Astrocyte (in vitro differentiated cells and primary cell): Measurements from ENCODE around the gene NRGN. TPM values are rescaled to one million over a fixed set of nuclear protein-coding genes. Genes with fewer than 3 reads are reported as not detected.

Source experiments
- DNase-seq: peaks from one replicate; pipeline ENCODE4 v3.0.0-alpha.2; 2010; ENCODE audit warnings: low read depth
- FAIRE-seq: peaks from 2 replicates; lab custom pipeline; 2011; peaks lifted over from hg19 to GRCh38; lab: Jason Lieb, UNC
- H2AFZ ChIP-seq: 2 replicates; pipeline ENCODE4 v1.6.0; 2012; ENCODE audit warnings: low read depth, low read length, inconsistent platforms
- H3K27ac ChIP-seq: 2 replicates; pipeline ENCODE4 v1.5.1; 2011; ENCODE audit warnings: low read depth, low read length, inconsistent platforms
- H3K27me3 ChIP-seq: 2 replicates; pipeline ENCODE4 v1.6.0; 2011; ENCODE audit warnings: low read length, inconsistent platforms; ENCODE audit not compliant: insufficient read depth
- H3K36me3 ChIP-seq: 2 replicates; pipeline ENCODE4 v1.5.1; 2011; ENCODE audit warnings: low read length, inconsistent platforms; ENCODE audit not compliant: insufficient read depth
- H3K4me1 ChIP-seq: 2 replicates; pipeline ENCODE4 v1.5.1; 2011; ENCODE audit warnings: low read length, inconsistent platforms; ENCODE audit not compliant: insufficient read depth
- H3K4me2 ChIP-seq: 2 replicates; pipeline ENCODE4 v1.6.0; 2012; ENCODE audit warnings: low read length, inconsistent platforms
- H3K4me3 ChIP-seq: 2 replicates; pipeline ENCODE4 v1.5.1; 2011; ENCODE audit warnings: low read depth, mild to moderate bottlenecking, low read length, inconsistent platforms; ENCODE audit not compliant: insufficient read depth
- H3K79me2 ChIP-seq: 2 replicates; pipeline ENCODE4 v1.6.0; 2012; ENCODE audit warnings: mild to moderate bottlenecking, low read length, inconsistent platforms; ENCODE audit not compliant: insufficient read depth
- H3K9ac ChIP-seq: 2 replicates; pipeline ENCODE4 v1.6.0; 2012; ENCODE audit warnings: mild to moderate bottlenecking, low read length, inconsistent platforms
- H3K9me3 ChIP-seq: 2 replicates; pipeline ENCODE4 v1.5.1; 2012; ENCODE audit warnings: low read depth, mild to moderate bottlenecking, low read length, inconsistent platforms; ENCODE audit not compliant: insufficient read depth
- H4K20me1 ChIP-seq: 2 replicates; pipeline ENCODE4 v1.6.0; 2012; ENCODE audit warnings: low read length, inconsistent platforms; ENCODE audit not compliant: insufficient read depth
- H3K27ac Mint-ChIP-seq: one replicate; pipeline ENCODE4 v1.8.0; 2021; ENCODE audit warnings: mild to moderate bottlenecking, mixed read lengths; ENCODE audit not compliant: unreplicated experiment
- H3K27me3 Mint-ChIP-seq: one replicate; pipeline ENCODE4 v1.8.0; 2021; ENCODE audit warnings: low read depth, mixed read lengths; ENCODE audit not compliant: unreplicated experiment
- H3K36me3 Mint-ChIP-seq: one replicate; pipeline ENCODE4 v1.8.0; 2021; ENCODE audit warnings: low read depth, mixed read lengths; ENCODE audit not compliant: unreplicated experiment
- H3K4me1 Mint-ChIP-seq: one replicate; pipeline ENCODE4 v1.8.0; 2021; ENCODE audit warnings: low read depth, mixed read lengths; ENCODE audit not compliant: unreplicated experiment
- H3K4me3 Mint-ChIP-seq: one replicate; pipeline ENCODE4 v1.8.0; 2021; ENCODE audit warnings: mild to moderate bottlenecking, moderate library complexity, mixed read lengths; ENCODE audit not compliant: unreplicated experiment
- H3K9me3 Mint-ChIP-seq: one replicate; pipeline ENCODE4 v1.8.0; 2021; ENCODE audit warnings: mild to moderate bottlenecking, mixed read lengths; ENCODE audit not compliant: unreplicated experiment
- EZH2 ChIP-seq: IDR thresholded peaks from 2 replicates; pipeline ENCODE4 v1.6.1; 2012; ENCODE audit warnings: mild to moderate bottlenecking, low read length, inconsistent platforms; ENCODE audit not compliant: insufficient read depth
- total RNA-seq: library from RNA; stranded (reverse); gene quantifications from 2 replicates; pipeline ENCODE4 v1.2.1, GENCODE V29; 2021
- TF ChIP-seq, protein P1 (sequence below): IDR thresholded peaks from 2 replicates; pipeline ENCODE4 v1.5.1; 2011; ENCODE audit warnings: low read depth, mild to moderate bottlenecking, inconsistent platforms, low read length, moderate library complexity; ENCODE audit not compliant: insufficient read depth

NRGN gene
- total RNA-seq, 1 donor from 2014 or later, result 1.7 TPM

DNA sequence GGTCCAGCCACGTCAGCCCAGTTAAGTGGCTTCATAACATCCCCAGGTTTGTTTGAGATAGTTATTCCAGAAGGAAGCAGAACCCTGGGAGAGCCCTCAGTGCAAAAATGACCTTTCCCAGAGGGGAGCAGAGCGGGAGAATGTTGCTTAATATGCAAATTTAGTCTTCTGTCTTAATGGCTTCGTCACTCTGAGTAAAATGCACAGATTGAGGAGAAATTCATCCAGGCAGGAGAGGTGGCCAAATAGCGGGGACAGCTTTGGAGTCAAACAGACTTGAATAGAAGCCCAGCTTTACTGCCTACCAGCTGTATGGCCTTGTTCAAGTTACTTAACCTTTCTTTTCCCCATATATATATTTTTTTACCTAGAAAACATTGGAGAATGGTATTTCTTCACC lies 12.3 kb upstream of the NRGN start:
- Histone ChIP-seq H4K20me1 (no peaks in the 10 kb centered on the region), H3K79me2 (no peaks in the 10 kb centered on the region), H3K9me3 (no peaks in the 10 kb centered on the region), H3K4me2 (no peak overlapping the region), H3K27me3 (peaks cover 11% of the 10 kb centered on the region), H3K27ac (no peak overlapping the region), H3K36me3 (no peaks in the 10 kb centered on the region), H3K4me3 (no peak overlapping the region), H3K9ac (no peak overlapping the region), H3K4me1 (peaks cover 13% of the 10 kb centered on the region), H2AFZ (no peak overlapping the region)
- FAIRE-seq (no peak), DNase-seq (no peak)
- peaks cover 24% of the 10 kb centered on the region for H3K4me1 Mint-ChIP-seq
- H3K27me3 Mint-ChIP-seq, result peaks cover 22% of the 10 kb centered on the region
- TF ChIP-seq, protein P1, sequence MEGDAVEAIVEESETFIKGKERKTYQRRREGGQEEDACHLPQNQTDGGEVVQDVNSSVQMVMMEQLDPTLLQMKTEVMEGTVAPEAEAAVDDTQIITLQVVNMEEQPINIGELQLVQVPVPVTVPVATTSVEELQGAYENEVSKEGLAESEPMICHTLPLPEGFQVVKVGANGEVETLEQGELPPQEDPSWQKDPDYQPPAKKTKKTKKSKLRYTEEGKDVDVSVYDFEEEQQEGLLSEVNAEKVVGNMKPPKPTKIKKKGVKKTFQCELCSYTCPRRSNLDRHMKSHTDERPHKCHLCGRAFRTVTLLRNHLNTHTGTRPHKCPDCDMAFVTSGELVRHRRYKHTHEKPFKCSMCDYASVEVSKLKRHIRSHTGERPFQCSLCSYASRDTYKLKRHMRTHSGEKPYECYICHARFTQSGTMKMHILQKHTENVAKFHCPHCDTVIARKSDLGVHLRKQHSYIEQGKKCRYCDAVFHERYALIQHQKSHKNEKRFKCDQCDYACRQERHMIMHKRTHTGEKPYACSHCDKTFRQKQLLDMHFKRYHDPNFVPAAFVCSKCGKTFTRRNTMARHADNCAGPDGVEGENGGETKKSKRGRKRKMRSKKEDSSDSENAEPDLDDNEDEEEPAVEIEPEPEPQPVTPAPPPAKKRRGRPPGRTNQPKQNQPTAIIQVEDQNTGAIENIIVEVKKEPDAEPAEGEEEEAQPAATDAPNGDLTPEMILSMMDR, result no peak
- TF ChIP-seq EZH2, result no peak
- H3K27ac Mint-ChIP-seq, result no peak overlapping the region
- H3K4me3 Mint-ChIP-seq, result no peak overlapping the region
- H3K9me3 Mint-ChIP-seq, result peaks cover 2% of the 10 kb centered on the region
- H3K36me3 Mint-ChIP-seq, result no peaks in the 10 kb centered on the region

DNA sequence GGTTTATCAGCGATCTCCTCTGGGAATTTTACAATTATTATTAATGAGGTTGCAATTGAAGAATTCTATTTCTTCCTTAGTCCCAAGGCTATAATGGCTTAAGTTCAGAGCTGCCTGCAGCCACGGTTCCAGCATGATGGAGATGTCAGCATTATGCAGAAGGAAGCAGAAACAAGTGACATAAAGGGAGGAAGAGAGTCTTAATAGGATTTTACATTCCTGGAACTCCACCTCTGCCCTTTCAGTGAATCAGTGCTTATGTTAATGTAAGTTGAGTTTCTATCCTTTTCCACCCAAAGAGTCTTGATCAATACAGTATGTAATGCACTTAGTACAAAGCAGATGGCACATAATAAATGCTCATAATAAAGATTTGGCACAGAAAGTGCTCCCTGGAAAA lies 11.6 kb upstream of the NRGN start:
- no peak for FAIRE-seq
- TF ChIP-seq, protein P1, result no peak
- no peak for TF ChIP-seq EZH2
- H2AFZ ChIP-seq, result no peak overlapping the region
- H3K27ac ChIP-seq, result no peak overlapping the region
- no peaks in the 10 kb centered on the region for H3K9me3 ChIP-seq
- Mint-ChIP-seq H3K27me3 (peaks cover 18% of the 10 kb centered on the region), H3K4me1 (peaks cover 24% of the 10 kb centered on the region), H3K36me3 (no peaks in the 10 kb centered on the region), H3K9me3 (peaks cover 2% of the 10 kb centered on the region), H3K27ac (no peak overlapping the region), H3K4me3 (no peak overlapping the region)
- no peak overlapping the region for H3K4me3 ChIP-seq
- no peaks in the 10 kb centered on the region for H3K79me2 ChIP-seq
- no peaks in the 10 kb centered on the region for H4K20me1 ChIP-seq
- H3K9ac ChIP-seq, result no peak overlapping the region
- H3K27me3 ChIP-seq, result peaks cover 5% of the 10 kb centered on the region
- no peak overlapping the region for H3K4me2 ChIP-seq
- no peak for DNase-seq
- H3K36me3 ChIP-seq, result no peaks in the 10 kb centered on the region
- H3K4me1 ChIP-seq, result peaks cover 13% of the 10 kb centered on the region

DNA sequence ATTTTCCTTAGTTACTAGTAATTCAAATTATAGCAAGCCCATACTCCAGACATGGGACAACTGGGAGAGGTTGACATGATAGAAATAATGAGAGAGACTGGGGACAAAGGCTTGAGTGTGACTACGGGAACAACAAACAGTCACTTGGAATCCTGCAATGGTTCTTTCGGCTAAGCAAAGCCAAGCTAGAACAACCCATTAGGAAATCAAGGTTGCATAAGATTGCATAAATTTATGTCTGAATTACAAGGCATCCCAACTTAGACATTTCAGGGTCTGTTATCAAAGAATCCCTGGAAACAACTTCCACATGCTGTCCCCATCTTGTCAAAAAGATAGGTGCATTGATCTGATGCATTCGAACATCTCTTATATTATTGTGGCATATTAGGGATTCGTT lies 10.2 kb upstream of the NRGN start:
- no peak overlapping the region for H3K4me3 ChIP-seq
- no peak overlapping the region for H3K9ac ChIP-seq
- Mint-ChIP-seq H3K27ac (no peak overlapping the region), H3K4me3 (no peak overlapping the region), H3K9me3 (no peaks in the 10 kb centered on the region), H3K36me3 (no peaks in the 10 kb centered on the region), H3K4me1 (peaks cover 22% of the 10 kb centered on the region), H3K27me3 (peaks cover 20% of the 10 kb centered on the region)
- H3K4me1 ChIP-seq, result peaks cover 13% of the 10 kb centered on the region
- H3K79me2 ChIP-seq, result no peaks in the 10 kb centered on the region
- H3K4me2 ChIP-seq, result no peak overlapping the region
- no peak overlapping the region for H3K27ac ChIP-seq
- H3K27me3 ChIP-seq, result peaks cover 2% of the 10 kb centered on the region
- H3K36me3 ChIP-seq, result no peaks in the 10 kb centered on the region
- FAIRE-seq (no peak), DNase-seq (no peak)
- H4K20me1 ChIP-seq, result no peaks in the 10 kb centered on the region
- no peak overlapping the region for H2AFZ ChIP-seq
- H3K9me3 ChIP-seq, result no peaks in the 10 kb centered on the region
- TF ChIP-seq, protein P1, result no peak
- no peak for TF ChIP-seq EZH2
